SK-N-SH treated with all-trans-retinoic acid at 6 μM for 48 hours (cell line): Measurements from ENCODE around the gene PLAU.

ENCODE experiments used
- ESRRG ChIP-seq: fragments of 250-450 bp; sonication (Bioruptor Pico); IDR thresholded peaks from 2 replicates; pipeline ENCODE4 v1.6.1; 2021; ENCODE audit warnings: mild to moderate bottlenecking
- GLIS3 ChIP-seq: fragments of 250-450 bp; sonication (Bioruptor Pico); IDR thresholded peaks from 2 replicates; pipeline ENCODE4 v1.5.0; 2020; ENCODE audit warnings: mild to moderate bottlenecking, moderate library complexity
- OSR1 ChIP-seq: fragments of 250-450 bp; sonication (Bioruptor Pico); IDR thresholded peaks from 2 replicates; pipeline ENCODE4 v1.8.0; 2022; ENCODE audit warnings: moderate library complexity, mild to moderate bottlenecking, inconsistent platforms
- RARB ChIP-seq: fragments of 250-450 bp; sonication (Bioruptor Pico); IDR thresholded peaks from 2 replicates; pipeline ENCODE4 v1.8.0; 2021; ENCODE audit warnings: mild to moderate bottlenecking, moderate library complexity
- SNAI2 ChIP-seq: fragments of 250-450 bp; sonication (Bioruptor Pico); IDR thresholded peaks from 2 replicates; pipeline ENCODE4 v1.5.0; 2020; ENCODE audit warnings: mild to moderate bottlenecking, moderate library complexity
- TOX ChIP-seq: fragments of 250-450 bp; sonication (Bioruptor Pico); IDR thresholded peaks from 2 replicates; pipeline ENCODE4 v1.8.0; 2021; ENCODE audit warnings: mild to moderate bottlenecking, moderate library complexity, borderline replicate concordance
- ZFP30 ChIP-seq: fragments of 450-650 bp; formaldehyde crosslinking; IDR thresholded peaks from 2 replicates; pipeline ENCODE4 v1.5.0; 2022; ENCODE audit warnings: mild to moderate bottlenecking, moderate library complexity
- ZNF8 ChIP-seq: fragments of 450-650 bp; formaldehyde crosslinking; IDR thresholded peaks from 2 replicates; pipeline ENCODE4 v1.5.0; 2020; ENCODE audit warnings: mild to moderate bottlenecking, moderate library complexity
- TF ChIP-seq, protein P1 (sequence below): fragments of 250-450 bp; sonication (Bioruptor Pico); IDR thresholded peaks from 2 replicates; pipeline ENCODE4 v1.8.0; 2020; ENCODE audit warnings: mild to moderate bottlenecking, moderate library complexity, borderline replicate concordance

DNA sequence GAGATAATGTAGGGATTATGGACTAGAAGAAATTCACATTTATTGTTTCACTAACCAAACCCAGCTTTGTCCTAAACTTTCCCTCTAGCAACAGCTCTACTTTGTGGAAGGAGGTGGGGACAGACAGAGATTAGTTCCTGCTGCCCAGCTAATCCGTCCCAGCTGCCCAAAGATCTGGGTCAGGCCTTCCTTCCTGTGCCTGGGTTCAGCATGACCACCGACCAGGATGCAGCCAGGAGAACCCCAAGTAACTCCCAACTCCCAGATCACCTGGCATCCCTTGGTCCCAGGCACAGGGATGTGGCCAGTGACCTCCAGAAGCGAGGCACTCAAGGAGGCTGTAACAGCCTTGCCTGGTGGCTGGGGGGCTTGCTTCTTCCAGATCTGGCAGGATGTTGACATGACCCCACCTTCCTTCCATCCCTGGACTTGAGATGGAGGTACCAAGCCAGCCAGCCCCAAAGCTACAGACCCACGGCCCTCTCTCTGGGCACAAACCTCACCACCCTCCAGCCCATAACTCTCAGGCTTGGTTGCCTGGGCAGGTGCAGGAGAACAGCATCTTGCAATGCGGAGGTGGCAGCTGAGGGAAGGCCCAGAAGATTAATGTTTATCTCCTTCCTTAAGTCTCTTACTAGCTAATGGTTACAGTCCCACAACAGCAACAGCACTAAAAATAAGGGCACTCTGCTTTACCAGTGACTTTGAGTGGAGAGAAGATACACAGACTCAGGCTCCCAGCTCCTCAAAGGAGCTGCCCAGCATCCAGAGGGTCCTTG is 47.7 kb upstream of the PLAU start:
- TF ChIP-seq ZNF8 (CRISPR knock-in tag) (no peak), GLIS3 (CRISPR knock-in tag) (no peak), TOX (CRISPR knock-in tag) (no peak), RARB (CRISPR knock-in tag) (no peak), SNAI2 (CRISPR knock-in tag) (no peak), ESRRG (CRISPR knock-in tag) (no peak), ZFP30 (CRISPR knock-in tag) (no peak), OSR1 (no peak)
- TF ChIP-seq, protein P1, sequence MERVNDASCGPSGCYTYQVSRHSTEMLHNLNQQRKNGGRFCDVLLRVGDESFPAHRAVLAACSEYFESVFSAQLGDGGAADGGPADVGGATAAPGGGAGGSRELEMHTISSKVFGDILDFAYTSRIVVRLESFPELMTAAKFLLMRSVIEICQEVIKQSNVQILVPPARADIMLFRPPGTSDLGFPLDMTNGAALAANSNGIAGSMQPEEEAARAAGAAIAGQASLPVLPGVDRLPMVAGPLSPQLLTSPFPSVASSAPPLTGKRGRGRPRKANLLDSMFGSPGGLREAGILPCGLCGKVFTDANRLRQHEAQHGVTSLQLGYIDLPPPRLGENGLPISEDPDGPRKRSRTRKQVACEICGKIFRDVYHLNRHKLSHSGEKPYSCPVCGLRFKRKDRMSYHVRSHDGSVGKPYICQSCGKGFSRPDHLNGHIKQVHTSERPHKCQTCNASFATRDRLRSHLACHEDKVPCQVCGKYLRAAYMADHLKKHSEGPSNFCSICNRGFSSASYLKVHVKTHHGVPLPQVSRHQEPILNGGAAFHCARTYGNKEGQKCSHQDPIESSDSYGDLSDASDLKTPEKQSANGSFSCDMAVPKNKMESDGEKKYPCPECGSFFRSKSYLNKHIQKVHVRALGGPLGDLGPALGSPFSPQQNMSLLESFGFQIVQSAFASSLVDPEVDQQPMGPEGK (CRISPR knock-in tag), result no peak
